ENCODE measurements around the gene KBTBD7. TPM values are rescaled to one million over a fixed set of nuclear protein-coding genes. Genes with fewer than 3 reads are reported as not detected.

The KBTBD7 gene
- total RNA-seq, 1 experiment from 2014 or later = 12.9 TPM

DNA sequence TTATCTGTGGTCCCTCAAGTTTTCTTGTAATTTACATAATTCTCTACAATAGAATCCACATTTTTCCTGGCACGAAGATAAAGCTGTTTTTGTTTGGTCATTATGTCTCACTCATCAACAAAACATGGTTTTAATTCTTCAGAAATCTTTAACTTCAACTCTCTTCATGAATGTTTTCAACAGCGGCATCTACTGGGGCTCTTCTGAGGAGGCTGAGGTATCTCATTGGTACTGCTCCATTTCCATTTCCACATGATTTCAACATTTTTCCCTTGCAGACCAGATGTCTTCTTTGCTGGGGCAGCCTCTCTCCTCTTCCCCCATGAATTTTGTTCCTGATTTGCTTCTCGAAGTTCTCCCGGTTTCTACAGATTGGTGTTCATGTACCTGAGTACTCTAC lies 5.8 kb upstream of the KBTBD7 start:
- no peaks in the 10 kb centered on the region for H3K27me3 ChIP-seq (ENCODE audit: insufficient read depth, low read length)
- H2BK12ac ChIP-seq (ENCODE audit: insufficient read length, low read depth, low read length) = no peak overlapping the region
- Mint-ChIP-seq H3K36me3 (ENCODE audit: insufficient read depth in 1 of 3, low read depth in 3 of 3) (no peaks in the 10 kb centered on the region), H3K9me3 (no peaks in the 10 kb centered on the region), H3K27ac (no peak overlapping the region), H3K27me3 (ENCODE audit: low read depth) (no peaks in the 10 kb centered on the region), H3K4me1 (no peaks in the 10 kb centered on the region), H3K4me3 (no peak overlapping the region)
- no peak overlapping the region for H4K91ac ChIP-seq (ENCODE audit: insufficient read length, low read depth, low read length)
- H3K27ac ChIP-seq (ENCODE audit: insufficient read length, low read depth, low read length) = no peak overlapping the region
- H2AFZ ChIP-seq (ENCODE audit: low read length) = no peak overlapping the region
- H2BK20ac ChIP-seq (ENCODE audit: low read depth, low read length, poor library complexity, severe bottlenecking) = no peak overlapping the region
- no CpG with 5 or more reads among the region's 4 CpGs for WGBS (ENCODE audit: extremely low coverage, insufficient read length, low lambda C conversion rate)
- no peak overlapping the region for H3T11ph ChIP-seq (ENCODE audit: low read length)
- DNase-seq = no peak
- no peak overlapping the region for H2BK15ac ChIP-seq (ENCODE audit: low read depth, low read length)
- H2BK120ac ChIP-seq (ENCODE audit: low read depth, low read length, poor library complexity, severe bottlenecking) = no peak overlapping the region
- no peaks in the 10 kb centered on the region for H3K9me3 ChIP-seq (ENCODE audit: control insufficient read depth, low read depth, low read length)
- no peak overlapping the region for H4K8ac ChIP-seq (replicated peaks; ENCODE audit: insufficient read length, low read depth, low read length)
- no peak overlapping the region for H3K23ac ChIP-seq (ENCODE audit: insufficient read length, low read depth, low read length)
- H3K4me1 ChIP-seq (ENCODE audit: insufficient read depth, low read length) = no peaks in the 10 kb centered on the region
- no peak overlapping the region for H3K4ac ChIP-seq (ENCODE audit: low read depth, low read length)
- H3K9ac ChIP-seq (ENCODE audit: extremely low read depth, insufficient read length, low read length) = no peak overlapping the region
- H4K5ac ChIP-seq (ENCODE audit: insufficient read length, low read depth, low read length) = no peak overlapping the region
- no peak overlapping the region for H2AK5ac ChIP-seq (ENCODE audit: insufficient read length, low read length)
- no peaks in the 10 kb centered on the region for H3K79me2 ChIP-seq (ENCODE audit: insufficient read depth, low read length)
- H2BK5ac ChIP-seq (ENCODE audit: insufficient read length, low read length) = no peak overlapping the region
- TF ChIP-seq, protein P1, sequence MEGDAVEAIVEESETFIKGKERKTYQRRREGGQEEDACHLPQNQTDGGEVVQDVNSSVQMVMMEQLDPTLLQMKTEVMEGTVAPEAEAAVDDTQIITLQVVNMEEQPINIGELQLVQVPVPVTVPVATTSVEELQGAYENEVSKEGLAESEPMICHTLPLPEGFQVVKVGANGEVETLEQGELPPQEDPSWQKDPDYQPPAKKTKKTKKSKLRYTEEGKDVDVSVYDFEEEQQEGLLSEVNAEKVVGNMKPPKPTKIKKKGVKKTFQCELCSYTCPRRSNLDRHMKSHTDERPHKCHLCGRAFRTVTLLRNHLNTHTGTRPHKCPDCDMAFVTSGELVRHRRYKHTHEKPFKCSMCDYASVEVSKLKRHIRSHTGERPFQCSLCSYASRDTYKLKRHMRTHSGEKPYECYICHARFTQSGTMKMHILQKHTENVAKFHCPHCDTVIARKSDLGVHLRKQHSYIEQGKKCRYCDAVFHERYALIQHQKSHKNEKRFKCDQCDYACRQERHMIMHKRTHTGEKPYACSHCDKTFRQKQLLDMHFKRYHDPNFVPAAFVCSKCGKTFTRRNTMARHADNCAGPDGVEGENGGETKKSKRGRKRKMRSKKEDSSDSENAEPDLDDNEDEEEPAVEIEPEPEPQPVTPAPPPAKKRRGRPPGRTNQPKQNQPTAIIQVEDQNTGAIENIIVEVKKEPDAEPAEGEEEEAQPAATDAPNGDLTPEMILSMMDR (conservative IDR thresholded peaks at IDR 0.05) = no peak
- H3K23me2 ChIP-seq (ENCODE audit: insufficient read length, low read depth, low read length, poor library complexity, severe bottlenecking) = no peaks in the 10 kb centered on the region
- no peaks in the 10 kb centered on the region for H4K20me1 ChIP-seq (ENCODE audit: control insufficient read depth, insufficient read depth, insufficient read length)
- H3K14ac ChIP-seq (ENCODE audit: insufficient read depth, low read length) = no peak overlapping the region
- no peak overlapping the region for H3K18ac ChIP-seq (ENCODE audit: insufficient read length, low read depth, low read length)
- H3K56ac ChIP-seq (ENCODE audit: insufficient read length, low read depth, low read length) = no peak overlapping the region
- no peak overlapping the region for H3K4me2 ChIP-seq (ENCODE audit: insufficient read depth, insufficient read length, low read length)
- H3K79me1 ChIP-seq (ENCODE audit: insufficient read depth, low read depth, low read length, poor library complexity, severe bottlenecking) = no peaks in the 10 kb centered on the region

Measured in H9 (cell line).